GM12891 (cell line): ENCODE results near the gene ZNF813.

Source experiments
- PAX5 ChIP-seq: IDR thresholded peaks from 2 replicates; pipeline ENCODE4 v1.6.1; 2011; ENCODE audit warnings: low read length, moderate library complexity, mild to moderate bottlenecking; ENCODE audit not compliant: insufficient read depth, severe bottlenecking
- POLR2A ChIP-seq: IDR thresholded peaks from 2 replicates; pipeline ENCODE4 v1.6.1; 2011; ENCODE audit warnings: low read depth, low read length, control low read depth
- POLR2AphosphoS5 ChIP-seq: IDR thresholded peaks from 2 replicates; pipeline ENCODE4 v1.6.1; 2011; ENCODE audit warnings: low read depth, low read length, control low read depth
- POU2F2 ChIP-seq: IDR thresholded peaks from 2 replicates; pipeline ENCODE4 v1.6.1; 2011; ENCODE audit warnings: low read depth, mild to moderate bottlenecking, control low read depth, low read length, moderate library complexity
- SPI1 ChIP-seq: IDR thresholded peaks from 2 replicates; pipeline ENCODE4 v1.6.1; 2011; ENCODE audit warnings: low read depth, low read length, control low read depth
- TAF1 ChIP-seq: IDR thresholded peaks from 2 replicates; pipeline ENCODE4 v1.6.1; 2011; ENCODE audit warnings: low read depth, low read length, control low read depth

- TF ChIP-seq POLR2AphosphoS5 (peak; percentile 83), POLR2A (peak; percentile 87), TAF1 (0 out of 2 replicates have a peak, but pooled peaks have one; percentile 48), SPI1 (no peak), POU2F2 (no peak), PAX5 (no peak)
Observed at GRCh38 chr19:53431399-53432087, 36.0 kb upstream of the ZNF813 start, which contains the start of gene ZNF761.
